Mucosa of gallbladder (tissue), 1 donor: ENCODE measurements around the gene PCDHB9. TPM values are rescaled to one million over a fixed set of nuclear protein-coding genes. Genes with fewer than 3 reads are reported as not detected.
"Not testable (repeated sequence)": the region's sequence is repeated elsewhere in the genome, so short reads cannot be mapped to it uniquely, and the experiment has no call there.

ENCODE experiments used
- DNase-seq: peaks from one replicate; pipeline ENCODE4 v3.0.0-alpha.2; 2020; ENCODE audit warnings: low spot score
- total RNA-seq: library from RNA; stranded (reverse); gene quantifications from one replicate; pipeline ENCODE4 v1.2.1, GENCODE V29; 2021
- donor health status: DM: no; HTN: no; CAD: no.

Gene PCDHB9
- total RNA-seq = 2.1 TPM

GRCh38 chr5:141186897-141187512, at the start of gene PCDHB9:
Gene PCDHB9 (plus strand): TSS chr5:141187161. CDS start chr5:141187319, 158 bp downstream.
- no peak for DNase-seq

- DNase-seq = not testable (repeated sequence)
Observed at GRCh38 chr5:141137346-141137745, 49.6 kb upstream of the PCDHB9 start.

GRCh38 chr5:141149812-141150211, 37.1 kb upstream of the PCDHB9 start, which contains the start of gene PCDHB6:
Gene PCDHB6 (plus strand): TSS chr5:141150057. CDS start chr5:141150258, 201 bp downstream.
- no peak for DNase-seq

- no peak for DNase-seq
Observed at GRCh38 chr5:141150224-141150992, 36.6 kb upstream of the PCDHB9 start.

GRCh38 chr5:141150993-141151325, 36.0 kb upstream of the PCDHB9 start:
- no peak for DNase-seq

GRCh38 chr5:141151632-141152031, 35.3 kb upstream of the PCDHB9 start:
- not testable (repeated sequence) for DNase-seq

GRCh38 chr5:141152096-141152495, 34.9 kb upstream of the PCDHB9 start:
- DNase-seq = not testable (repeated sequence)

- no peak for DNase-seq
Observed at GRCh38 chr5:141155540-141156374, 31.2 kb upstream of the PCDHB9 start.

GRCh38 chr5:141157356-141157755, 29.6 kb upstream of the PCDHB9 start:
- not testable (repeated sequence) for DNase-seq

GRCh38 chr5:141157901-141158300, 29.1 kb upstream of the PCDHB9 start:
- DNase-seq = not testable (repeated sequence)

- DNase-seq = no peak
Observed at GRCh38 chr5:141172381-141173204, 14.4 kb upstream of the PCDHB9 start, which contains the start of gene PCDHB7. Gene PCDHB7 (plus strand): TSS chr5:141172644. CDS start chr5:141172836, 192 bp downstream.

- DNase-seq = not testable (repeated sequence)
Observed at GRCh38 chr5:141174291-141175104, 12.5 kb upstream of the PCDHB9 start.

- DNase-seq = no peak
Observed at GRCh38 chr5:141175933-141176332, 11.0 kb upstream of the PCDHB9 start.

GRCh38 chr5:141177577-141178191, 9.3 kb upstream of the PCDHB9 start, which contains the start of gene PCDHB8:
Gene PCDHB8 (plus strand): TSS chr5:141177790. CDS start chr5:141178035, 245 bp downstream.
- not testable (repeated sequence) for DNase-seq

GRCh38 chr5:141179371-141179770, 7.6 kb upstream of the PCDHB9 start:
- DNase-seq = not testable (repeated sequence)

GRCh38 chr5:141179876-141180275, 7.1 kb upstream of the PCDHB9 start:
- DNase-seq = not testable (repeated sequence)

- DNase-seq = no peak
Observed at GRCh38 chr5:141180313-141180712, 6.6 kb upstream of the PCDHB9 start.

- DNase-seq = no peak
Observed at GRCh38 chr5:141182248-141182647, 4.7 kb upstream of the PCDHB9 start, which contains the start of gene PCDHB16. Gene PCDHB16 (plus strand): TSS chr5:141182387. CDS start chr5:141182560, 173 bp downstream.

GRCh38 chr5:141184117-141184855, 2.7 kb upstream of the PCDHB9 start:
- DNase-seq = not testable (repeated sequence)
